HCT116 (cell line): ENCODE results near the gene UMODL1. TPM values are rescaled to one million over a fixed set of nuclear protein-coding genes. Genes with fewer than 3 reads are reported as not detected.

Source experiments
- ATAC-seq: fragments of 200-7000 bp; cut with Tn5 transposase; 2 replicates; pipeline ENCODE4 v1.9.1; 2020; ENCODE audit warnings: mild to moderate bottlenecking, moderate library complexity
- BruUV-seq: library from RNA; stranded (reverse); fragments of 400-500 nt; replicated peaks from 2 replicates; lab custom pipeline; 2021; lab: Mats Ljungman, UMichigan
- CTCF ChIA-PET: fragments of 300-600 bp; sonication (Branson Sonifier 250); formaldehyde crosslinking; loops from one replicate; lab custom pipeline; 2021; ENCODE audit warnings: antibody characterized with exemption; lab: Charles Lee
- POLR2A ChIA-PET: fragments of 300-600, 350-600 bp; sonication (Branson Sonifier 250); formaldehyde crosslinking; loops from one replicate; lab custom pipeline; 2021; ENCODE audit warnings: antibody characterized with exemption; lab: Charles Lee
- RAD21 ChIA-PET, 2 experiments: fragments of 300-600 bp; sonication (Branson Sonifier 250); formaldehyde crosslinking; loops; one replicate each; lab custom pipeline; 2023; ENCODE audit warnings: low total read pairs in 2 of 2; ENCODE audit not compliant: uncharacterized antibody in 2 of 2, unreplicated experiment in 2 of 2, low non-redundant PET in 1 of 2; lab: Charles Lee
- DNase-seq: peaks from one replicate; pipeline ENCODE4 v3.0.0-alpha.2; 2010; ENCODE audit warnings: low read depth, low spot score
- H2AFZ ChIP-seq: fragments of 200-600 bp; shearing (Covaris generic), sonication (generic); 2 replicates; pipeline ENCODE4 v1.6.1; 2017; ENCODE audit warnings: low read depth, mixed run types, mixed read lengths, antibody characterized with exemption, low read length; ENCODE audit not compliant: poor library complexity, severe bottlenecking
- H3K27ac ChIP-seq: 2 replicates; pipeline ENCODE4 v1.5.1; 2012; ENCODE audit warnings: low read depth, low read length
- H3K27me3 ChIP-seq: fragments of 200-600 bp; sonication (generic); 2 replicates; pipeline ENCODE4 v1.6.1; 2016; ENCODE audit warnings: mixed run types, low read length, mixed read lengths; ENCODE audit not compliant: insufficient read depth
- H3K36me3 ChIP-seq, 2 experiments: fragments of 200-500 bp in 1 of 2; fragments of 200-600 bp in 1 of 2; sonication (Bioruptor generic) in 1 of 2; sonication (generic) in 1 of 2; 2 replicates each; pipeline versions ENCODE4 v1.5.1 to v1.6.1; 2014 to 2016; ENCODE audit warnings: low read length in 2 of 2, inconsistent platforms in 1 of 2, mixed read lengths in 1 of 2, mixed run types in 1 of 2; ENCODE audit not compliant: insufficient read depth in 2 of 2, control insufficient read depth in 1 of 2
- H3K4me1 ChIP-seq, 2 experiments: fragments of 200-600 bp in 1 of 2; sonication (generic) in 1 of 2; 2 replicates each; pipeline versions ENCODE4 v1.5.1 to v1.6.1; 2012 to 2017; ENCODE audit warnings: low read length in 2 of 2, inconsistent platforms in 1 of 2, mild to moderate bottlenecking in 1 of 2, mixed read lengths in 1 of 2, mixed run types in 1 of 2, moderate library complexity in 1 of 2; ENCODE audit not compliant: insufficient read depth in 2 of 2, control insufficient read depth in 1 of 2
- H3K4me2 ChIP-seq: fragments of 200-600 bp; sonication (generic); 2 replicates; pipeline ENCODE4 v1.6.1; 2017; ENCODE audit warnings: mixed run types, low read length, mixed read lengths
- H3K4me3 ChIP-seq, 2 experiments: fragments of 200-600 bp in 1 of 2; sonication (generic) in 1 of 2; replicated peaks in 1 of 2; 2 replicates each; pipeline ENCODE4 v1.5.1; 2011 to 2016; ENCODE audit warnings: low read length in 2 of 2, control low read depth in 1 of 2, low read depth in 1 of 2, mild to moderate bottlenecking in 1 of 2, mixed read lengths in 1 of 2, mixed run types in 1 of 2
- H3K79me2 ChIP-seq: fragments of 200-600 bp; sonication (generic); 2 replicates; pipeline ENCODE4 v1.6.1; 2017; ENCODE audit warnings: mild to moderate bottlenecking, mixed run types, low read length, moderate library complexity, mixed read lengths; ENCODE audit not compliant: insufficient read depth
- H3K9ac ChIP-seq: fragments of 200-600 bp; sonication (generic); 2 replicates; pipeline ENCODE4 v1.6.1; 2016; ENCODE audit warnings: low read length, mixed read lengths
- H3K9me2 ChIP-seq: fragments of 200-600 bp; sonication (generic), shearing (Covaris generic); 2 replicates; pipeline ENCODE4 v1.6.1; 2017; ENCODE audit warnings: mixed run types, mild to moderate bottlenecking, moderate library complexity; ENCODE audit not compliant: insufficient read depth
- H3K9me3 ChIP-seq, 2 experiments: fragments of 200-500 bp in 1 of 2; fragments of 200-600 bp in 1 of 2; sonication (Bioruptor generic) in 1 of 2; sonication (generic) in 1 of 2; 2 replicates each; pipeline ENCODE4 v1.6.1; 2014 to 2017; ENCODE audit warnings: low read length in 2 of 2, mixed read lengths in 2 of 2, inconsistent platforms in 1 of 2, low read depth in 1 of 2, mild to moderate bottlenecking in 1 of 2, mixed run types in 1 of 2, moderate library complexity in 1 of 2; ENCODE audit not compliant: control insufficient read depth in 1 of 2, insufficient read depth in 1 of 2
- H4K20me1 ChIP-seq: fragments of 200-600 bp; sonication (generic), shearing (Covaris generic); 2 replicates; pipeline ENCODE4 v1.6.1; 2017; ENCODE audit warnings: mixed run types, mild to moderate bottlenecking, moderate library complexity; ENCODE audit not compliant: insufficient read depth
- CBX3 ChIP-seq: IDR thresholded peaks from 2 replicates; pipeline ENCODE4 v1.6.1; 2012; ENCODE audit warnings: low read depth
- CEBPB ChIP-seq: IDR thresholded peaks from 2 replicates; pipeline ENCODE4 v1.6.1; 2012; ENCODE audit warnings: low read depth
- EGR1 ChIP-seq: IDR thresholded peaks from 2 replicates; pipeline ENCODE4 v1.6.1; 2012; ENCODE audit warnings: low read depth
- ELF1 ChIP-seq: IDR thresholded peaks from 2 replicates; pipeline ENCODE4 v1.6.1; 2012; ENCODE audit warnings: low read depth, borderline replicate concordance
- EZH2phosphoT487 ChIP-seq: fragments of 200-600 bp; IDR thresholded peaks from 2 replicates; pipeline ENCODE4 v1.6.1; 2018; ENCODE audit warnings: antibody characterized with exemption, borderline replicate concordance
- JUND ChIP-seq: IDR thresholded peaks from 2 replicates; pipeline ENCODE4 v1.6.1; 2012
- POLR2A ChIP-seq: IDR thresholded peaks from 2 replicates; pipeline ENCODE4 v1.7.0; 2011; ENCODE audit warnings: borderline replicate concordance; ENCODE audit not compliant: insufficient read depth, insufficient read length; ENCODE audit errors: extremely low read depth
- POLR2AphosphoS5 ChIP-seq: IDR thresholded peaks from 2 replicates; pipeline ENCODE4 v1.6.1; 2011; ENCODE audit warnings: mild to moderate bottlenecking, low read depth, low read length, moderate library complexity
- RAD21 ChIP-seq: IDR thresholded peaks from 2 replicates; pipeline ENCODE4 v1.6.1; 2012; ENCODE audit warnings: low read depth, mild to moderate bottlenecking
- SIN3A ChIP-seq: IDR thresholded peaks from 2 replicates; pipeline ENCODE4 v1.6.1; 2012; ENCODE audit warnings: low read depth
- SP1 ChIP-seq: IDR thresholded peaks from 2 replicates; pipeline ENCODE4 v1.6.1; 2012; ENCODE audit warnings: low read depth
- SRF ChIP-seq: IDR thresholded peaks from 2 replicates; pipeline ENCODE4 v1.6.1; 2012; ENCODE audit warnings: low read depth
- ZFX ChIP-seq: fragments of 450-650 bp; IDR thresholded peaks from 2 replicates; pipeline ENCODE4 v1.6.1; 2017
- ZNF274 ChIP-seq: fragments of 200-500 bp; sonication (Bioruptor generic); IDR thresholded peaks from 2 replicates; pipeline ENCODE4 v1.6.1; 2014; ENCODE audit warnings: mild to moderate bottlenecking, low read depth, low read length, inconsistent platforms
- intact Hi-C: fragments of 100-400 bp; cut with micrococcal nuclease; formaldehyde crosslinking; loops from 2 replicates; pipeline ENCODE4 v1.10.0; 2022
- total RNA-seq: library from RNA; stranded (reverse); gene quantifications from one replicate; pipeline ENCODE4 v1.2.1, GENCODE V29; 2021; ENCODE audit not compliant: unreplicated experiment
- TF ChIP-seq, protein P1 (sequence below): IDR thresholded peaks from 2 replicates; pipeline ENCODE4 v1.6.1; 2012
- TF ChIP-seq, protein P2 (sequence below): IDR thresholded peaks from 2 replicates; pipeline ENCODE4 v1.6.1; 2012; ENCODE audit warnings: low read depth
- TF ChIP-seq, protein P3 (sequence below): IDR thresholded peaks from 2 replicates; pipeline ENCODE4 v1.6.1; 2012

Gene UMODL1
- total RNA-seq, 1 experiment from 2014 or later: not detected

DNA sequence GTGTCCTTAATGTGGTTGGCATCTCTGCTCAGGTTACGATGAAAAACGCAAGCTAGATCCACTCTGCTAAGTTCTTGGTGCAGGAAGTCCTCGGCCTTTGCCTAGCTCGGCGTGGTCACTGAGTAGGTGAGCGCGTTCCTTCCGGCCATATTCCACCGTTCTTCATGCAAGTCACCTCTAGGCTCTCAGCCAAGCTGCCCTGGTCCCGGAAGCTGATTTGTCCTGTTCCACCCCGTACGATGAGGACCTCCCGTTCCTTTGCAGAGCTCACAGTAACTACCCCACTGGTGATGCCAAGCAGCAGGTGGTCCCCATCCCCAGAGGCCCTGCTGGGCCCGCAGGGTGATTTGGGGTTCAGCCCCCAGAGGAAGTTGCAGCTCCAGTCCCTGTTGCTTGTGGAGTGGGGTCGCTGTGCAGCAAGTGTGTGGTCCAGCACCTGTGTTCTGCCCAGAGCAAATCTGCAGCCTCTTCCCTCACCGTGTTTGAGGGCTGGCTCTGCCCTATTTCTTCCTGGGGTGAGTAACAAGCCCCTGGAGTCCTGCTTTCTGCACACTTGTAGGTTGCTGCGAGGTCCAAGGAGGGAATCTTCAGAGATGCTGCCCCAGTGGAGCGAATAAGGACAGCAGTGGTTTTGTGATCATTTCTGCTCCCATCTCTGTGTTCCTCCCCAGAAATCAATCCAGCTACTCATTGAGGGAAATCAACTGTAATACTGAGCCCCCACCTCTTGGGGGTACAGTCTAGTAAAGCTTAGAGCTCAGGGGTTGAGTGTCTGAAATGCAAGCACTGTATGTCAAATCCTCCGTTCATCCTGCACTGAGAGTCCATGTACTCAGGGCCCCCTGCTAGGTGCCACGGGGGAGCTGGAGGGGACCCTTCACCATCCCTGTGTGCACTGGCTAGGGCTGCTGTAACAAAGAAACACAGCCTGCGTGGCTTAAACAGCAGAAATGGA lies 2.3 kb downstream of the UMODL1 start:
- Histone ChIP-seq H3K4me1 (no peaks in the 10 kb centered on the region), H3K9me3 (no peaks in the 10 kb centered on the region), H2AFZ (no peak overlapping the region), H3K27me3 (peaks cover 17% of the 10 kb centered on the region; the same call in 1 of the 2 replicates), H3K9ac (no peak overlapping the region), H3K4me2 (no peak overlapping the region), H4K20me1 (no peaks in the 10 kb centered on the region), H3K27ac (no peak overlapping the region), H3K4me3 (no peak overlapping the region), H3K79me2 (no peaks in the 10 kb centered on the region), H3K9me2 (no peaks in the 10 kb centered on the region), H3K36me3 (no peaks in the 10 kb centered on the region)
- DNase-seq (no peak), ATAC-seq (peak; percentile 22; the same call in 1 of the 2 replicates)
- POLR2A ChIA-PET: no interaction called here
- BruUV-seq: no TSS peak
- RAD21 ChIA-PET: no interaction called here
- CTCF ChIA-PET: no interaction called here
- TF ChIP-seq ZNF274: no peak
- no peak for TF ChIP-seq JUND
- TF ChIP-seq, protein P1, sequence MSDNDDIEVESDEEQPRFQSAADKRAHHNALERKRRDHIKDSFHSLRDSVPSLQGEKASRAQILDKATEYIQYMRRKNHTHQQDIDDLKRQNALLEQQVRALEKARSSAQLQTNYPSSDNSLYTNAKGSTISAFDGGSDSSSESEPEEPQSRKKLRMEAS: no peak
- no peak for TF ChIP-seq SIN3A
- TF ChIP-seq EZH2phosphoT487: no peak
- TF ChIP-seq EGR1: no peak
- no peak for TF ChIP-seq ZFX
- TF ChIP-seq RAD21: no peak
- no peak for TF ChIP-seq SRF
- no peak for TF ChIP-seq POLR2A
- TF ChIP-seq, protein P2, sequence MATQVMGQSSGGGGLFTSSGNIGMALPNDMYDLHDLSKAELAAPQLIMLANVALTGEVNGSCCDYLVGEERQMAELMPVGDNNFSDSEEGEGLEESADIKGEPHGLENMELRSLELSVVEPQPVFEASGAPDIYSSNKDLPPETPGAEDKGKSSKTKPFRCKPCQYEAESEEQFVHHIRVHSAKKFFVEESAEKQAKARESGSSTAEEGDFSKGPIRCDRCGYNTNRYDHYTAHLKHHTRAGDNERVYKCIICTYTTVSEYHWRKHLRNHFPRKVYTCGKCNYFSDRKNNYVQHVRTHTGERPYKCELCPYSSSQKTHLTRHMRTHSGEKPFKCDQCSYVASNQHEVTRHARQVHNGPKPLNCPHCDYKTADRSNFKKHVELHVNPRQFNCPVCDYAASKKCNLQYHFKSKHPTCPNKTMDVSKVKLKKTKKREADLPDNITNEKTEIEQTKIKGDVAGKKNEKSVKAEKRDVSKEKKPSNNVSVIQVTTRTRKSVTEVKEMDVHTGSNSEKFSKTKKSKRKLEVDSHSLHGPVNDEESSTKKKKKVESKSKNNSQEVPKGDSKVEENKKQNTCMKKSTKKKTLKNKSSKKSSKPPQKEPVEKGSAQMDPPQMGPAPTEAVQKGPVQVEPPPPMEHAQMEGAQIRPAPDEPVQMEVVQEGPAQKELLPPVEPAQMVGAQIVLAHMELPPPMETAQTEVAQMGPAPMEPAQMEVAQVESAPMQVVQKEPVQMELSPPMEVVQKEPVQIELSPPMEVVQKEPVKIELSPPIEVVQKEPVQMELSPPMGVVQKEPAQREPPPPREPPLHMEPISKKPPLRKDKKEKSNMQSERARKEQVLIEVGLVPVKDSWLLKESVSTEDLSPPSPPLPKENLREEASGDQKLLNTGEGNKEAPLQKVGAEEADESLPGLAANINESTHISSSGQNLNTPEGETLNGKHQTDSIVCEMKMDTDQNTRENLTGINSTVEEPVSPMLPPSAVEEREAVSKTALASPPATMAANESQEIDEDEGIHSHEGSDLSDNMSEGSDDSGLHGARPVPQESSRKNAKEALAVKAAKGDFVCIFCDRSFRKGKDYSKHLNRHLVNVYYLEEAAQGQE: no peak
- TF ChIP-seq, protein P3, sequence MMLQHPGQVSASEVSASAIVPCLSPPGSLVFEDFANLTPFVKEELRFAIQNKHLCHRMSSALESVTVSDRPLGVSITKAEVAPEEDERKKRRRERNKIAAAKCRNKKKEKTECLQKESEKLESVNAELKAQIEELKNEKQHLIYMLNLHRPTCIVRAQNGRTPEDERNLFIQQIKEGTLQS: no peak
- TF ChIP-seq SP1: no peak
- TF ChIP-seq ELF1: no peak
- TF ChIP-seq CEBPB: no peak
- TF ChIP-seq CBX3: no peak
- no peak for TF ChIP-seq POLR2AphosphoS5
- intact Hi-C loops: no loop called here
